NB4 (cell line): ENCODE measurements around the gene UVRAG.

Experiments
- CTCF ChIP-seq: IDR thresholded peaks from one replicate; pipeline ENCODE4 v1.5.1; 2012; ENCODE audit warnings: low read depth, low read length
- MAX ChIP-seq: IDR thresholded peaks from 2 replicates; pipeline ENCODE4 v1.6.1; 2011; ENCODE audit warnings: low read depth, low read length

- TF ChIP-seq CTCF = no peak
- TF ChIP-seq MAX = no peak
Observed at GRCh38 chr11:75852406-75853017, 37.5 kb downstream of the UVRAG start.
